HCT116 (cell line): ENCODE measurements around the gene FGD5. TPM values are rescaled to one million over a fixed set of nuclear protein-coding genes. Genes with fewer than 3 reads are reported as not detected.

Source experiments
- ATAC-seq: fragments of 200-7000 bp; cut with Tn5 transposase; 2 replicates; pipeline ENCODE4 v1.9.1; 2020; ENCODE audit warnings: mild to moderate bottlenecking, moderate library complexity
- BruUV-seq: library from RNA; stranded (reverse); fragments of 400-500 nt; replicated peaks from 2 replicates; lab custom pipeline; 2021; lab: Mats Ljungman, UMichigan
- CTCF ChIA-PET: fragments of 300-600 bp; sonication (Branson Sonifier 250); formaldehyde crosslinking; loops from one replicate; lab custom pipeline; 2021; ENCODE audit warnings: antibody characterized with exemption; lab: Charles Lee
- POLR2A ChIA-PET: fragments of 300-600, 350-600 bp; sonication (Branson Sonifier 250); formaldehyde crosslinking; loops from one replicate; lab custom pipeline; 2021; ENCODE audit warnings: antibody characterized with exemption; lab: Charles Lee
- RAD21 ChIA-PET, 2 experiments: fragments of 300-600 bp; sonication (Branson Sonifier 250); formaldehyde crosslinking; loops; one replicate each; lab custom pipeline; 2023; ENCODE audit warnings: low total read pairs in 2 of 2; ENCODE audit not compliant: uncharacterized antibody in 2 of 2, unreplicated experiment in 2 of 2, low non-redundant PET in 1 of 2; lab: Charles Lee
- DNase-seq: peaks from one replicate; pipeline ENCODE4 v3.0.0-alpha.2; 2010; ENCODE audit warnings: low read depth, low spot score
- H2AFZ ChIP-seq: fragments of 200-600 bp; shearing (Covaris generic), sonication (generic); 2 replicates; pipeline ENCODE4 v1.6.1; 2017; ENCODE audit warnings: low read depth, mixed run types, mixed read lengths, antibody characterized with exemption, low read length; ENCODE audit not compliant: poor library complexity, severe bottlenecking
- H3K27ac ChIP-seq: 2 replicates; pipeline ENCODE4 v1.5.1; 2012; ENCODE audit warnings: low read depth, low read length
- H3K27me3 ChIP-seq: fragments of 200-600 bp; sonication (generic); 2 replicates; pipeline ENCODE4 v1.6.1; 2016; ENCODE audit warnings: mixed run types, low read length, mixed read lengths; ENCODE audit not compliant: insufficient read depth
- H3K36me3 ChIP-seq, 2 experiments: fragments of 200-500 bp in 1 of 2; fragments of 200-600 bp in 1 of 2; sonication (Bioruptor generic) in 1 of 2; sonication (generic) in 1 of 2; 2 replicates each; pipeline versions ENCODE4 v1.5.1 to v1.6.1; 2014 to 2016; ENCODE audit warnings: low read length in 2 of 2, inconsistent platforms in 1 of 2, mixed read lengths in 1 of 2, mixed run types in 1 of 2; ENCODE audit not compliant: insufficient read depth in 2 of 2, control insufficient read depth in 1 of 2
- H3K4me1 ChIP-seq, 2 experiments: fragments of 200-600 bp in 1 of 2; sonication (generic) in 1 of 2; 2 replicates each; pipeline versions ENCODE4 v1.5.1 to v1.6.1; 2012 to 2017; ENCODE audit warnings: low read length in 2 of 2, inconsistent platforms in 1 of 2, mild to moderate bottlenecking in 1 of 2, mixed read lengths in 1 of 2, mixed run types in 1 of 2, moderate library complexity in 1 of 2; ENCODE audit not compliant: insufficient read depth in 2 of 2, control insufficient read depth in 1 of 2
- H3K4me2 ChIP-seq: fragments of 200-600 bp; sonication (generic); 2 replicates; pipeline ENCODE4 v1.6.1; 2017; ENCODE audit warnings: mixed run types, low read length, mixed read lengths
- H3K4me3 ChIP-seq, 2 experiments: fragments of 200-600 bp in 1 of 2; sonication (generic) in 1 of 2; replicated peaks in 1 of 2; 2 replicates each; pipeline ENCODE4 v1.5.1; 2011 to 2016; ENCODE audit warnings: low read length in 2 of 2, control low read depth in 1 of 2, low read depth in 1 of 2, mild to moderate bottlenecking in 1 of 2, mixed read lengths in 1 of 2, mixed run types in 1 of 2
- H3K79me2 ChIP-seq: fragments of 200-600 bp; sonication (generic); 2 replicates; pipeline ENCODE4 v1.6.1; 2017; ENCODE audit warnings: mild to moderate bottlenecking, mixed run types, low read length, moderate library complexity, mixed read lengths; ENCODE audit not compliant: insufficient read depth
- H3K9ac ChIP-seq: fragments of 200-600 bp; sonication (generic); 2 replicates; pipeline ENCODE4 v1.6.1; 2016; ENCODE audit warnings: low read length, mixed read lengths
- H3K9me2 ChIP-seq: fragments of 200-600 bp; sonication (generic), shearing (Covaris generic); 2 replicates; pipeline ENCODE4 v1.6.1; 2017; ENCODE audit warnings: mixed run types, mild to moderate bottlenecking, moderate library complexity; ENCODE audit not compliant: insufficient read depth
- H3K9me3 ChIP-seq, 2 experiments: fragments of 200-500 bp in 1 of 2; fragments of 200-600 bp in 1 of 2; sonication (Bioruptor generic) in 1 of 2; sonication (generic) in 1 of 2; 2 replicates each; pipeline ENCODE4 v1.6.1; 2014 to 2017; ENCODE audit warnings: low read length in 2 of 2, mixed read lengths in 2 of 2, inconsistent platforms in 1 of 2, low read depth in 1 of 2, mild to moderate bottlenecking in 1 of 2, mixed run types in 1 of 2, moderate library complexity in 1 of 2; ENCODE audit not compliant: control insufficient read depth in 1 of 2, insufficient read depth in 1 of 2
- H4K20me1 ChIP-seq: fragments of 200-600 bp; sonication (generic), shearing (Covaris generic); 2 replicates; pipeline ENCODE4 v1.6.1; 2017; ENCODE audit warnings: mixed run types, mild to moderate bottlenecking, moderate library complexity; ENCODE audit not compliant: insufficient read depth
- CEBPB ChIP-seq: IDR thresholded peaks from 2 replicates; pipeline ENCODE4 v1.6.1; 2012; ENCODE audit warnings: low read depth
- EZH2phosphoT487 ChIP-seq: fragments of 200-600 bp; IDR thresholded peaks from 2 replicates; pipeline ENCODE4 v1.6.1; 2018; ENCODE audit warnings: antibody characterized with exemption, borderline replicate concordance
- JUND ChIP-seq: IDR thresholded peaks from 2 replicates; pipeline ENCODE4 v1.6.1; 2012
- POLR2A ChIP-seq: IDR thresholded peaks from 2 replicates; pipeline ENCODE4 v1.7.0; 2011; ENCODE audit warnings: borderline replicate concordance; ENCODE audit not compliant: insufficient read depth, insufficient read length; ENCODE audit errors: extremely low read depth
- POLR2AphosphoS5 ChIP-seq: IDR thresholded peaks from 2 replicates; pipeline ENCODE4 v1.6.1; 2011; ENCODE audit warnings: mild to moderate bottlenecking, low read depth, low read length, moderate library complexity
- RAD21 ChIP-seq: IDR thresholded peaks from 2 replicates; pipeline ENCODE4 v1.6.1; 2012; ENCODE audit warnings: low read depth, mild to moderate bottlenecking
- SP1 ChIP-seq: IDR thresholded peaks from 2 replicates; pipeline ENCODE4 v1.6.1; 2012; ENCODE audit warnings: low read depth
- YY1 ChIP-seq: IDR thresholded peaks from 2 replicates; pipeline ENCODE4 v1.6.1; 2011; ENCODE audit warnings: low read length, low read depth, moderate library complexity, mild to moderate bottlenecking; ENCODE audit not compliant: insufficient replicate concordance; ENCODE audit errors: extremely low read depth
- intact Hi-C: fragments of 100-400 bp; cut with micrococcal nuclease; formaldehyde crosslinking; loops from 2 replicates; pipeline ENCODE4 v1.10.0; 2022
- total RNA-seq: library from RNA; stranded (reverse); gene quantifications from one replicate; pipeline ENCODE4 v1.2.1, GENCODE V29; 2021; ENCODE audit not compliant: unreplicated experiment
- TF ChIP-seq, protein P1 (sequence below): IDR thresholded peaks from 2 replicates; pipeline ENCODE4 v1.6.1; 2012

The FGD5 gene
- total RNA-seq, 1 experiment from 2014 or later = 0.22 TPM

GRCh38 chr3:14829811-14830210, 11.0 kb downstream of the FGD5 start:
- TF ChIP-seq YY1 = no peak
- TF ChIP-seq, protein P1, sequence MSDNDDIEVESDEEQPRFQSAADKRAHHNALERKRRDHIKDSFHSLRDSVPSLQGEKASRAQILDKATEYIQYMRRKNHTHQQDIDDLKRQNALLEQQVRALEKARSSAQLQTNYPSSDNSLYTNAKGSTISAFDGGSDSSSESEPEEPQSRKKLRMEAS = no peak
- TF ChIP-seq EZH2phosphoT487 = no peak
- no peak for TF ChIP-seq CEBPB
- no peak for TF ChIP-seq RAD21
- TF ChIP-seq SP1 = no peak
- no peak for TF ChIP-seq POLR2A
- no peak for TF ChIP-seq JUND
- no peak for TF ChIP-seq POLR2AphosphoS5
- Histone ChIP-seq H3K9me2 (no peaks in the 10 kb centered on the region), H4K20me1 (no peaks in the 10 kb centered on the region), H3K4me1 (no peaks in the 10 kb centered on the region), H3K36me3 (no peaks in the 10 kb centered on the region), H3K4me3 (no peak overlapping the region), H3K27me3 (peaks cover 87% of the 10 kb centered on the region), H3K9me3 (no peaks in the 10 kb centered on the region), H3K4me2 (no peak overlapping the region), H3K79me2 (no peaks in the 10 kb centered on the region), H2AFZ (no peak overlapping the region), H3K9ac (no peak overlapping the region), H3K27ac (no peak overlapping the region)
- RAD21 ChIA-PET = no interaction called here
- DNase-seq (no peak), ATAC-seq (no peak)
- POLR2A ChIA-PET = no interaction called here
- intact Hi-C loops = no loop called here
- CTCF ChIA-PET = no interaction called here
- no TSS peak for BruUV-seq

GRCh38 chr3:14831916-14832450, 13.2 kb downstream of the FGD5 start:
- CTCF ChIA-PET = interaction anchor here (0.8 kb wide), 1 partner anchor 27 kb away, joined by 3 read pairs; no protein-coding TSS in a partner anchor

More at GRCh38 chr3:14831916-14832450, 13.2 kb downstream of the FGD5 start:
- POLR2A ChIA-PET = no interaction called here
- no peak overlapping the region for H3K9ac ChIP-seq
- H3K4me2 ChIP-seq = no peak overlapping the region
- no peak overlapping the region for H2AFZ ChIP-seq
- peaks cover 67% of the 10 kb centered on the region for H3K27me3 ChIP-seq
- no TSS peak for BruUV-seq
- RAD21 ChIA-PET = no interaction called here
- H3K4me1 ChIP-seq = no peaks in the 10 kb centered on the region
- no peaks in the 10 kb centered on the region for H3K36me3 ChIP-seq
- no peaks in the 10 kb centered on the region for H3K9me2 ChIP-seq
- no peaks in the 10 kb centered on the region for H4K20me1 ChIP-seq
- no peak for DNase-seq
- no peak for ATAC-seq
- no peak overlapping the region for H3K27ac ChIP-seq
- no peak overlapping the region for H3K4me3 ChIP-seq
- intact Hi-C loops = no loop called here
- no peak for TF ChIP-seq POLR2AphosphoS5
- TF ChIP-seq, all 23 proteins: peak for 0
- no peaks in the 10 kb centered on the region for H3K79me2 ChIP-seq
- H3K9me3 ChIP-seq = no peaks in the 10 kb centered on the region
